Skeletal muscle cell (primary cell): Measurements from ENCODE around the gene CAPN12.
"Not testable (repeated sequence)": the region's sequence is repeated elsewhere in the genome, so short reads cannot be mapped to it uniquely, and the experiment has no call there.

Experiments used
- DNase-seq: peaks from one replicate; pipeline ENCODE4 v3.0.0-alpha.2; 2010; ENCODE audit warnings: low read depth
- H3K4me3 ChIP-seq: 2 replicates; pipeline ENCODE4 v1.5.1; 2011; ENCODE audit warnings: low read depth, mild to moderate bottlenecking, control low read depth, low read length, moderate library complexity

The CAPN12 gene

DNA sequence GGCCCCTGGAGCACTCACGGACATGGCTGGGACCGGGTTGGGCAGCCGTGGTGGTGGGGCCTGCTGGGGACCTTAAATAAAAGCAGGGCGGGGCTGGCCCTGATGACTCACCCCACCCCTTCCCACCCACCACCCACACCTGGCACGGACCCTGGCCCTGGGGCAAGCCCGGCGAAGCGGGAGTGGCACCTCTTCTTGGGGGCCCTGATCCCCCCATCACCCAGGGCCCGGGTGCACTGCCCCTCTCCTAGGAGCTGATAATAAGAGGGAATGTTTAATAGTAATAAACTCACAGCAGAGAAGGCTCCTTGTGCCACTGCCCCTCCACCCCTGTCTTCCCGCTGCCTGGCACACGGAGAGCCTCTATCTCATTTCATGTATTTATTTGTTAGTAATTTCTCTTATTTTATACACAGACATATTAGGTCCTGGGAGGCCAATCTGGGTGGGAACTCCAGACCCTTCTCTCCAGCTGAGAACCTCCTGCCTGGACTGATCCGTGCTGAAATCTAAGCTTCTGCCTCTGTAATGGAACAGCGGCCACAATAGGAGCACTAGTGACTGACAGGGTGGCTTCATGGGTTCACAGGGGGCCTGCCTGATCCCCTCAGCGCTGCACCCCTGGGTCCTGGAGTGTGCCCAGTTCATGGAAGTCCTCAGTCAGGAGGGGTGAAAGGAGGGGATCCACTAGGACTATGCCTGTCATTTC is 29.3 kb upstream of the CAPN12 start, which contains the start of gene LGALS7:
Gene LGALS7, minus strand, starts transcription at position 49 of the 709 bp plus-strand sequence. Its CDS starts 25 bp downstream, at position 24.
- DNase-seq: no peak
- no peak within 1 kb of the TSS for H3K4me3 ChIP-seq

DNA sequence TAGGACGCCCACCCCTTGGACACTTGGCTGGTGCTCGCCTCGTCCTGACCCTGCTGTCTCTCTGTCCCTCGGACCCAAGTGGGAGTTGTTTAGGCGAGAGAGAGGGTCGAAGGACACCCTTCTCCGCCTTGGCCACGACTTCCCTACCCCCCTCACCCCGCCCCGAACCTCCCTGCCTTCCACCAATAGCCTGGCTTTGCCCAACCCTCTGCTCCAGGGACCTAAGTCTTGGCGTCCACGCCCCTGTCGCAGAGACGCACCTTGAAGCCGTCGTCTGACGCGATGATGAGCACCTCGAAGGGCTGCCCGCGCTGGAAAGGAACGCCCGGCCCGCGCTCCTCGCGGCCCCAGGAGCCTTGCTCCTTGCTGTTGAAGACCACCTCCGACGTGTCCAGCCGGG is 27.3 kb upstream of the CAPN12 start:
- H3K4me3 ChIP-seq: not testable (repeated sequence)

DNA sequence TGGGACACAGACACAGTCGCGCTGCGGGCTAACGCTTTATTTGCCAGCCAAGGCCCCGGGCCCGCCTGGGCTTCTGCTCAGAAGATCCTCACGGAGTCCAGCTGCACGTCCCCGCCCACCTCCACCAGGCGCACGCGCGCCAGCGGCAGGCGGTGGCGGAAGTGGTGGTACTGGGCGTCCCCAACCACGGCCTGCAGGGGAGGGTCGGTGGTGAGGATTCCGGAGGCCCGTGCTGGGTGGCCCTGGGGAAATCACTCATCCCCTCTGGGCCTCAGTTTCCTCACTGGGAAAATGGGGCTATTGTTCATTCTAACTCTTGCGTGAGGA is 26.6 kb upstream of the CAPN12 start:
- not testable (repeated sequence) for H3K4me3 ChIP-seq, DNase-seq

More for the DNA sequence above, 27.3 kb upstream of the CAPN12 start:
- DNase-seq: not testable (repeated sequence)

DNA sequence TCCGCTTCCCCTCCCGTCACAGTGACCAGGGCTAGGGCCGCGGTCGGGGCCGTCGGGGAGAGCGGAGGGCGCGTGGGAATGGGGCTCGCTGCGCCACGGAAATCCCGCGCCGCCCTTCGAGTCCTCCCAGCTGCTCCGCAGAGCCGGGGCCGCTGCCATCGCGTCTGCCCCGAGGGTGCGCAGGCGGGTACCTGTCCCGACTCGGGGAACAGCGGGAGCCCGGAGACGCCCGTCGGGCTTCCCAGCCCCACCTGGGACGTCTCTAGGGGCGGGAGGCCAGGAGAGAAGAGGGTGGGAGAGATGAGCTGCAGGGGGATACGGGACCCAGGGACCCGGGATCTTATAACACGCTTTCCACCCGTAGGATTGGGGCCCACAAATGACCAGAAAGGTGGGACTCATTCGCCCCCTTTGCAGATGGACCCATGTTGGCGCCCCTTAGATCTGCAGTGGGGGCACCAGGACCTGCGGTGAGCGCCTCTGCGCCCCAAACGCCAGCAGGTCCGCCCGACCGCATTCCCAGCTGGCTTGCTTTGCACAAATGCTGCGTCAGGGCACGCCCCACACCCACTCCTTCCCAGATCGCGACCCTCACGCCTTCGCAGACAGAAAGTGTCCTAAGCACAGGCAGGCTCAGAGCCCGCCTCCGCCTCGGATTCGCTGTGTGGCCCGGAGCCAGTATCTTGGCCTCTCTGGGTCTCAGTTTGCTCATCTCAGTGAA is 26.1 kb upstream of the CAPN12 start:
- DNase-seq: not testable (repeated sequence)
- peak overlapping the region; percentile 18 for H3K4me3 ChIP-seq

DNA sequence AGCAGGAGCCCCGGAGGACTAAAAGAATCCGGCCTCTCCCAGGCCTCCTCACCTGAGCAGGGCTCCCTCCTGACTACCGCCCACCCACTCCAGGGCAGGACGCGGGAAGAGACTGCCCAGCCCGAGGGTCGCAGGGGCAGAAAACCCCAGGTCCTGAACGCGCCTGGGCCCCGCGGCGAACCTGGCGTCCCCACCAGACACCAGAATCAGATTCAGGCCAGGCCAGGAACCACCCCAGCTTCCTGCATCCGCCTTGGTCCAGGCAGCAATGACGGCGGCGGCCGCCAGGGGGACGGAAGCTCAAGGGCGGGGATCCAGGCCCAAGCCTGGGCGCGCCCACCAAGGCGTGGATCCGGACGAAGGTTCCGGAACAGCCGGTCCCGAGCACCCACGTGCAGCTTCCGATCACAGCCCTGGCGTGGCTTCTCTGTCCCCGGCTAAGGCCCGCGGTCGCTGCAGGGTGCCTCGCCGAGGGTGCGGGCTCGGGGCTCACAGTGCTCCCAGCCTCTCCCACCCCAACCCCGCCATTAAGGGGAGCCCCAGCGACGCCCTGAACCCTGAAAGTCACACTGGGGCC is 25.4 kb upstream of the CAPN12 start:
- peak overlapping the region; percentile 18 for H3K4me3 ChIP-seq
- DNase-seq: no peak

DNA sequence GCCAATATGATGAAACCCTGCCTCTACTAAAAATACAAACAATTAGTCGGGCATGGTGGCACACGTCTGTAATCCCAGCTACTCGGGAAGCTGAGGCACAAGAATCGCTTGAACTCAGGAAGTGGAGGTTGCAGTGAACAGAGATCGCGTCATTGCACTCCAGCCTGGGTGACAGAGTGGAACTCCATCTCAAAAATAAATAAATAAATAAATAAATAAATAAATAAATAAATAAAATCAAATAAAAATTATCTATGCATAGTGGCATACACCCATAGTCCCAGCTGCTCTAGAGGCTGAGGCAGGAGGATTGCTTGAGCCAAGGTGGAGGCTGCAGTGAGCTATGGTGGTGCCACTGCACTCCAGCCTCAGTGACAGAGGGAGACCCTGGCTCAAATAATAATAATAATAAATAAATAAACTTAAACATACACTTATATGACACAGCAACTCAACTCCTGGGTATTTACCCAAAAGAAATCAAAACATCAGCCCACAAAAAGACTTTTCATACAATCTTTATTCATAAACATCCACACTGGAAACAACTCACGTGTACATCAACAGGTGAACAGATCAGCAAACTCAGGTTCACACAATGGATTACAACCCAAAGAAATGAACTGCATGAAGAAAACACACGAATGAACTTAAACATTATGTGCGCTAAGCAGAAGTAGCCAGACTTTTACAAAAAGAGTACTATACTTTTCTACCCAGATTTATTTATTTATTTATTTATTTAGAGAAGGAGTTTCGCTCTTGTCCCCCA is 22.2 kb upstream of the CAPN12 start:
- DNase-seq: no peak
- no peak overlapping the region for H3K4me3 ChIP-seq

DNA sequence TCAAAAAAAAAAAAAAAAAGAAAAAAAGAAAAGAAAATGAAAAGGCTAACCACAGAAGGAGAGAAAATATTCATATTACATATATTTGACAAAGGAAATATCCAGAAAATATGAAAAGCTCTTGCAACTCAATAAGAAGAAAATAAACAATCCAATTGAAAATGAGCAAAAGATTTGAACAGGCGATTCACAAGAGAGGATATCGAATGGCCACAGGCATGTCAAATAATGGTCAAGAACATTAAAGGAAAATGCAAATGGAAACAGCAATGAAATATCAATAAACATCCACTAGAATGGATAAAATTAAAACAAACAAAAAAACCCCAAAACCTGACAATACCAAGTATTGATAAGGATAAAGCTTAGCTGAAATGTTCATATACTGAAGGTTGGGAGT is 20.9 kb upstream of the CAPN12 start:
- DNase-seq: no peak
- H3K4me3 ChIP-seq: no peak overlapping the region

DNA sequence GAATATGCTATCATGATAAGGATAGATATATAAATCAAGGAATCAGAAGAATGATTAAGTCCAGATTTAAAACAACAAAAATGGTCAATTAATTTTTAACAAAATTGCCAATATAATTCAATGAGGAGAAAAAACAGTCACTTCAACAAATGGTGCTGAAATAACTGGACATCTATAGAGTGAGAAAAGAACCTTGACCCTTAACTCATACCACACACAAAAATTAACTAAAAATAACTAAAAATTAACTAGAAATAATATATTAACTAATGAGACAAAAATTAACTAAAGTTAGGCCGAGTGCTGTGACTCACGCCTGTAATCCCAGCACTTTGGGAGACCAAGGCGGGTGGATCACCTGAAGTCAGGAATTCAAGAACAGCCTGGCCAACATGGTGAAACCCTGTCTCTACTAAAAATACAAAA is 19.5 kb upstream of the CAPN12 start:
- no peak for DNase-seq
- H3K4me3 ChIP-seq: no peak overlapping the region

DNA sequence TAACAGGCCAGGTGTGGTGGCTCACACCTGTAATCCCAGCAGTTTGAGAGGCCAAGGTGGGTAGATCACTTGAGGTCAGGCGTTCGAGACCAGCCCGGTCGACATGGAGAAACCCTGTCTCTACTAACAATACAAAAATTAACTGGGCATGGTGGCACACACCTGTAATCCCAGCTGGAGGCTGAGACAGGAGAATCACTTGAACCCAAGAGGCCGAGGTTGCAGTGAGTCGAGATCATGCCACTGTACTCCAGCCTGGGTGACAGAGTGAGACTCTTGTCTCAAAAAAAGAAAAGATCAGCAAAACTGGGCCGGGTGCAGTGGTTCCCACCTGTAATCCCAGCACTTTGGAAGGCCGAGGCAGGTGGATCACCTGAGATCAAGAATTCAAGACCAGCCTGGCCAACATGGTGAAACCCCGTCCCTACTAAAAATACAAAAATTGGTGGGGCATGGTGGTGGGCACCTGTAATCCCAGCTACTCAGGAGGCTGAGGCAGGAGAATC is 17.7 kb upstream of the CAPN12 start:
- not testable (repeated sequence) for DNase-seq, H3K4me3 ChIP-seq

DNA sequence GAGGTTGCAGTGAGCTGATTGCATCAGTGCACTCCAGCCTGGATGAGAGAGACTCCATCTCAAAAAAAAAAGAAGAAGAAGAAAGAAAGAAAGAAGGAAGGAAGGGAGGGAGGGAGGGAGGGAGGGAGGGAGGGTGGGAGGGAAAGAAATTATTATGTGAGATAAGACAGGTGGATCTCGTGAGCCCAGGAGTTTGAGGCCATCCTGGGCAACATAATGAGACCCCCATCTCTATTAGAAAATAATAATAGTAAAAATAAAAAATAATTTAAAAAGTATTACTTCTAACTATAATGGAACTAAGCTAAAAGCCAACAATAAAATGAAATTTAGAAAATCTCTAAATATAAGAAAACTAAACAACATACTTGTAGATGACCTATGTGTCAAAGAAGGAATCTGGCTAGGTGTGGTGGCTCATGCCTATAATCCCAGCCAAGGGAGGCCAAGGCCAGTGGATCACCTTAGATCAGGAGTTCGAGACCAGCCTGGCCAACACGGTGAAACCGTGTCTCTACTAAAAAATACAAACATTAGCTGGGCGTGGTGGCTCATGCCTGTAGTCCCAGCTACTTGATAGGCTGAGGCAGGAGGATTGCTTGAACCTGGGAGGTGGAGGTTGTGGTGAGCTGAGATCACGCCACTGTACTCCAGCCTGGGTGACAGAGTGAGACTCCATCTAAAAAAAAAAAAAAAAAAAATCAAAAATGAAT is 16.7 kb upstream of the CAPN12 start:
- not testable (repeated sequence) for H3K4me3 ChIP-seq, DNase-seq

DNA sequence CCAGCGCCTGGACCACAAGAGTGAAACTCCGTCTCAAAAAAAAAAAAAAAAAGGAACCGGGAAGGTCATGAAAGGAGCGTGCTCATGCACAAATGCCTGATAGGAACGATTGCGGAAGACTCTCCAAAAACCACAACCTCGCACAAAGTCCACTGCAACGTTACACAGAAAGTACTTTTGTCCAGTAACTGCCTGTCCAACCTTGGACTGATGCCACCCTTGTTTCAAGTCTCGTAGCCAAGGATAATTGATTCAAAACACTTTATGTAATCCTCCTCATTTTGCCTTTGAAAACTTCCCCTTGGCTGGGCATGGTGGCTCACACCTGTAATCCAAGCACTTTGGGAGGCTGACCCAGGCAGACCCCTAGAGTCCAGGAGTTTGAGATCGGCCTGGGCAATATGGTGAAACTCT is 15.3 kb upstream of the CAPN12 start:
- no peak for DNase-seq
- no peak overlapping the region for H3K4me3 ChIP-seq

DNA sequence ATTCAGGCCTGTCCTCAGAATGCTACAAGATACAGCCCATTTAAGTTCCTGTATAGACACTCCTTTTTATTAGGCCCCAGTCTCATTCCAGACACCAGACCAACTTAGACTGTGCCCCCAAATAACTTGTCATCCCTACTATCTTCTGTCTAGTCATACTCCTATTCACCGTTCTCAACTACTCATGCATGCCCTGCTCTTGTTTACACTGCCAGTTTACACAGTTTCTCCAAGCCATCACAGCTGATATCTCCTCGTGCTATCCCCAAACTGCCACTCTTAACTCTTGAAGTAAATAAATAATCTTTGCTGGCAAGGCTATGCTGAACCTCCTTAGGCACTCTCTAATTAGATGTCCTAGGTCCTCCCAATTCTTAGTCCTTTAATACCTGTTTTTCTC is 9.9 kb upstream of the CAPN12 start:
- not testable (repeated sequence) for H3K4me3 ChIP-seq, DNase-seq

DNA sequence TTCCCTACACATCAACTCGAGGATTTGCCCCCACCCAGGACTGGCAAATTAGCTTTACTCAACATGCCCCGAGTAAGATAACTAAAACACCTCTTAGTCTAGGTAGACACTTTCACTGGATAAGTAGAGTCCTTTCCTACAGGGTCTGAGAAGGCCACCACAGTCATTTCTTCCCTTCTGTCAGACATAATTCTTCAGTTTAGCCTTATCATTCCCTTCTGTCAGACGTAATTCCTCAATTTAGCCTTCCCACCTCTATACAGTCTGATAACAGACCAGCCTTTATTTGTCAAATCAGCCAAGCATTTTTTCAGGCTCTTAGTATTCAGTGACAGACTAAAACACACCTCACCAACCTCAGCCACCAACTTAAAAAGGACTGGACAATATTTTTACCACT is 9.5 kb upstream of the CAPN12 start:
- H3K4me3 ChIP-seq, DNase-seq: not testable (repeated sequence)

DNA sequence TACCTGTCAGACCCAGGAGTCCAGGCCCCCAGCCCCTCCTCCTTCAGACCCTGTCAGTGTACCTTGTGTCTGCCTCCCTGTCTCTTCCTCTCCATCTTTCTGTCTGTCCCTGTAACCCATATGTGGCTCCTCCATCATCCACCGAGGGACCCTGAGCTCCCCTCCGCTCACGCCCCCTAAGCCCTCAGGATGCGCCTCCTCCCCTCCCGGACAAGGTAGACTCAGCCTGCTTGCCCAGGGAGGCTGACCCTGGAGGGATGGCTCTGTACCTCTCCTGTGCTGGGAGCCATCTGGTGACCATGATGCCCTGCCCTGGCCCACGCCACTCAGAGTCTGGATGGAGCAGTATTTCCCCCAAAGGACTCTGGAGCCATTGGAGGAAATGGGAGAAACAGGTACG is 1.0 kb upstream of the CAPN12 start:
- no peak for DNase-seq
- H3K4me3 ChIP-seq: no peak overlapping the region

DNA sequence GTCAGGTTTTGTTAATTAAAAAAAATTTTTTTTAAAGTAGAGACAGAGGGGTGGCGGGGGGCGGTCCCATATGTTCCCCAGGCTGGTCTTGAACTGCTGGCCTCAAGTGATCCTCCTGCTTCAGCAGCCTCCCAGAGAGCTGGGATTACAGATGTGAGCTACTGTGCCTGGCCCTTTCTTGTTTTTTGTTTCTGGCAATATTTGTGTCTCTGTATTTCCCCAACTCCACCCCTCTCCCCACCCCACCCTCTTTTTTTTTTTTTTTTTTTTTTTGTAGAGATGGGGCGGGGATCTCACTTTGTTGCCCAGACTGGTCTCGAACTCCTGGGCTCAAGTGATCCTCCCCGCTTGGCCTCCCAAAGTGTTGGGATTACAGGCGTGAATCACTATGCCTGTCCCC is 600 bp upstream of the CAPN12 start:
- no peak for DNase-seq
- H3K4me3 ChIP-seq: no peak overlapping the region

DNA sequence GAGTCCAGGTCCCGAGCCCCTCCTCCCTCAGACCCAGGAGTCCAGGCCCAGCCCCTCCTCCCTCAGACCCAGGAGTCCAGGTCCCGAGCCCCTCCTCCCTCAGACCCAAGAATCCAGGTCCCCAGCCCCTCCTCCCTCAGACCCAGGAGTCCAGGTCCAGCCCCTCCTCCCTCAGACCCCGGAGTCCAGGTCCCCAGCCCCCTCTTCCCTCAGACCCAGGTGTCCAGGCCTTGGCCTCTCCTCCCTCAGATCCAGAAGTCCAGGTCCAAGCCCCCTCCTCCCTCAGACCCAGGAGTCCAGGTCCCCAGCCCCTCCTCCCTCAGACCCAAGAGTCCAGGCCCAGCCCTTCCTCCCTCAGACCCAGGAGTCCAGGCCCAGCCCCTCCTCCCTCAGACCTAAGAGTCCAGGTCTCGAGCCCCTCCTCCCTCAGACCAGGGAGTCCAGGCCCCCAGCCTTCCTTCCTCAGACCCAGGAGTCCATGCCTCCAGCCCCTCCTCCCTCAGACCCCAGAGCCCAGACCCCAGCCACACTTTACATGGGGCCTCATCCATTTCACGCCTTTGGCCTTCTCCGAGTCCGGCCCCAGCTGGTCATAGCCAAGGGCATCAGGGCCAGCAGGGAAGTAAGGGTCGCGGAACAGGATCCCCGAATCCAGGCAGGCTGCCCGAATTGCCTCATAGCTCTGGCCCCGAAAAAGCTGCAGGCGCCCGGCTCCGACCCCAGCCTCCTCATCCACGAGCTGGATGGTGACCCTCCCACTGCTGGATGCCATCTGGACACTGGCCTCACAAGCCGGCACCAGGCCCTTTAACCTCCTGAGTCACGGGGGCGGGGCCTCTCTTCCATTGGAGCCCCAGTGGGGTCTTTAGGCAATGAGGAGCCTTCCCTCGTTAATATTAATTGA is 628 bp downstream of the CAPN12 start:
- no peak for DNase-seq
- no peak overlapping the region for H3K4me3 ChIP-seq

DNA sequence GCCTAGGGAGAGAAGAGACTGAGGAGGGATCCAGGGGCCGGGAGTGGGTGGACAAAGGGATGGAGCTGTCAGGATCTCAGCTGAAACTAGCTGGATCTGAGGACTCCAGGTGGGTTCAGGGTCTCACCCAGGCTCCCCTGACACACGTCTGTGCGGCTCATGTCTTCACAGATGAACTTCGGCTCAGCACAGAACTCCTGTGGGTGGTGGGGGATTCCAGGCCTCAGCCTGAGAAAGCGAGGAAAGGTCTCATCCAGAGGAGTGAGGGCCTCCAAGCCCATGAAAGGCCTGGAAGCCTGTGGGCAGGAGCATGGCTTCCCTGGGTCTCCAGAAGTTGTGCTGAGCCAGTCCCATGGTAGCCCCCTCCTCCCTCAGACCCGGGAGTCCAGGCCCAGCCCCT is 1.4 kb downstream of the CAPN12 start:
- no peak for DNase-seq
- H3K4me3 ChIP-seq: no peak overlapping the region

DNA sequence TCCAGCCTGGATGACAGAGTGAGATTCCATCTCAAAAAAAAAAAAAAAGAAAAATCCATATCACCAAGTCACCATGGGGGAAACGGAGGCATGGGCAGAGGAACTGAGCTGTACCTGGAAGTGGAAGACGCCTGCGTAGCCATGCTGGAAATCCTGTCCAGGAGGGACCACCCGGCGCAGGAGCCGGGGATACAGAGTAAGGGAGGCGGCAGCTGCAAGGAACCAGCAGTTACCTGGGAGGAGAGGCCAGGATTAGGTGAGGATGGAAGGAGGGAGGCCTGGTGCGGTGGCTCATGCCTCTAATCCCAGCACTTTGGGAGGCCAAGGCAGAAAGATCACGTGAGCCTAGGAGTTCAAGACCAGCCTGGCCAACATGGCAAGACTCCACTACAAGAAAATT is 2.0 kb downstream of the CAPN12 start:
- DNase-seq: no peak
- H3K4me3 ChIP-seq: no peak overlapping the region
